ENCODE measurements around the gene RRP8.

DNA sequence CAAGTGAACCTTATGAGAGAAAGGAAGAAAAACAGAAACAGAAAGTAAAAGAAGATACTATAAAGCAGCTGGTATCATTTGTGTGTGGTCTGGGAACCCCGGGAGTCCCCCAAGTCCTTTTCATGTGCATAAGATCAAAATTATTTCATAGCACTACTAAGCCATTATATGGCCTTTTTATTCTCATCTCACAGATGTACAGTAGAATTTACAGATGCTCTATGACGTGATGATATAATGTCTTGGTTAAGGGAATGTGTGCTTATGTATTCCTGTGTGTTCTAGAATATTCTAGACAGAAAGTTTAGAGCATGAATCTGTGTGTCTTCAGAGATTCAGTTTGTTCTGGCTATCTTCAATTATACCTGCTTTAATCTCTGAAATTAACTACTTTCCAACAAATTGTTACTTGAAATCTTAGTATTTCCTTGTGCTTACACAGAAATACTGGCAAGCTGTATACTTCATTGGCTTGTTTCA is 24.4 kb upstream of the RRP8 start:
- TF ChIP-seq CEBPB (IDR thresholded peaks at IDR 0.05) (no peak), TAF1 (IDR thresholded peaks at IDR 0.05; ENCODE audit: low read depth) (no peak), CREB1 (IDR thresholded peaks at IDR 0.05; ENCODE audit: low read depth) (no peak), EGR1 (IDR thresholded peaks at IDR 0.05) (no peak), RAD21 (IDR thresholded peaks at IDR 0.05; ENCODE audit: low read depth) (no peak), FOXM1 (IDR thresholded peaks at IDR 0.05; ENCODE audit: borderline replicate concordance, low read depth) (no peak), TEAD4 (IDR thresholded peaks at IDR 0.05) (no peak), TCF12 (IDR thresholded peaks at IDR 0.05; ENCODE audit: low read depth) (no peak)
- TF ChIP-seq, protein P1, sequence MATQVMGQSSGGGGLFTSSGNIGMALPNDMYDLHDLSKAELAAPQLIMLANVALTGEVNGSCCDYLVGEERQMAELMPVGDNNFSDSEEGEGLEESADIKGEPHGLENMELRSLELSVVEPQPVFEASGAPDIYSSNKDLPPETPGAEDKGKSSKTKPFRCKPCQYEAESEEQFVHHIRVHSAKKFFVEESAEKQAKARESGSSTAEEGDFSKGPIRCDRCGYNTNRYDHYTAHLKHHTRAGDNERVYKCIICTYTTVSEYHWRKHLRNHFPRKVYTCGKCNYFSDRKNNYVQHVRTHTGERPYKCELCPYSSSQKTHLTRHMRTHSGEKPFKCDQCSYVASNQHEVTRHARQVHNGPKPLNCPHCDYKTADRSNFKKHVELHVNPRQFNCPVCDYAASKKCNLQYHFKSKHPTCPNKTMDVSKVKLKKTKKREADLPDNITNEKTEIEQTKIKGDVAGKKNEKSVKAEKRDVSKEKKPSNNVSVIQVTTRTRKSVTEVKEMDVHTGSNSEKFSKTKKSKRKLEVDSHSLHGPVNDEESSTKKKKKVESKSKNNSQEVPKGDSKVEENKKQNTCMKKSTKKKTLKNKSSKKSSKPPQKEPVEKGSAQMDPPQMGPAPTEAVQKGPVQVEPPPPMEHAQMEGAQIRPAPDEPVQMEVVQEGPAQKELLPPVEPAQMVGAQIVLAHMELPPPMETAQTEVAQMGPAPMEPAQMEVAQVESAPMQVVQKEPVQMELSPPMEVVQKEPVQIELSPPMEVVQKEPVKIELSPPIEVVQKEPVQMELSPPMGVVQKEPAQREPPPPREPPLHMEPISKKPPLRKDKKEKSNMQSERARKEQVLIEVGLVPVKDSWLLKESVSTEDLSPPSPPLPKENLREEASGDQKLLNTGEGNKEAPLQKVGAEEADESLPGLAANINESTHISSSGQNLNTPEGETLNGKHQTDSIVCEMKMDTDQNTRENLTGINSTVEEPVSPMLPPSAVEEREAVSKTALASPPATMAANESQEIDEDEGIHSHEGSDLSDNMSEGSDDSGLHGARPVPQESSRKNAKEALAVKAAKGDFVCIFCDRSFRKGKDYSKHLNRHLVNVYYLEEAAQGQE (IDR thresholded peaks at IDR 0.05; ENCODE audit: low read depth), result no peak
- TF ChIP-seq, protein P2, sequence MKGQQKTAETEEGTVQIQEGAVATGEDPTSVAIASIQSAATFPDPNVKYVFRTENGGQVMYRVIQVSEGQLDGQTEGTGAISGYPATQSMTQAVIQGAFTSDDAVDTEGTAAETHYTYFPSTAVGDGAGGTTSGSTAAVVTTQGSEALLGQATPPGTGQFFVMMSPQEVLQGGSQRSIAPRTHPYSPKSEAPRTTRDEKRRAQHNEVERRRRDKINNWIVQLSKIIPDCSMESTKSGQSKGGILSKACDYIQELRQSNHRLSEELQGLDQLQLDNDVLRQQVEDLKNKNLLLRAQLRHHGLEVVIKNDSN (IDR thresholded peaks at IDR 0.05), result no peak

Measured in Ishikawa (cell line).